DND-41 (cell line): ENCODE results near the gene NPBWR2.

Experiments used
- ATAC-seq: fragments of 200-7000 bp; cut with Tn5 transposase; 3 replicates; pipeline ENCODE4 v1.9.1; 2021; ENCODE audit warnings: low read depth; ENCODE audit not compliant: insufficient read depth
- DNase-seq: peaks from one replicate; pipeline ENCODE4 v3.0.0-alpha.2; 2020
- H2AFZ ChIP-seq: 2 replicates; pipeline ENCODE4 v1.6.0; 2012; ENCODE audit warnings: low read depth, low read length
- H3K27ac ChIP-seq: 2 replicates; pipeline ENCODE4 v1.5.1; 2012; ENCODE audit warnings: low read length, inconsistent platforms
- H3K27me3 ChIP-seq: fragments of 200-600 bp; sonication (generic); 2 replicates; pipeline ENCODE4 v1.6.0; 2012; ENCODE audit warnings: low read length, mild to moderate bottlenecking, inconsistent platforms; ENCODE audit not compliant: insufficient read depth, poor library complexity
- H3K36me3 ChIP-seq: 2 replicates; pipeline ENCODE4 v1.5.1; 2012; ENCODE audit warnings: low read length, inconsistent platforms; ENCODE audit not compliant: insufficient read depth
- H3K4me1 ChIP-seq: 2 replicates; pipeline ENCODE4 v1.5.1; 2012; ENCODE audit warnings: mild to moderate bottlenecking, low read length; ENCODE audit not compliant: insufficient read depth
- H3K4me2 ChIP-seq: 2 replicates; pipeline ENCODE4 v1.6.0; 2012; ENCODE audit warnings: mild to moderate bottlenecking, moderate library complexity, low read length, inconsistent platforms; ENCODE audit not compliant: insufficient read depth
- H3K4me3 ChIP-seq, 2 experiments: fragments of 200-600 bp in 1 of 2; shearing (Covaris generic) in 1 of 2; 2 replicates each; pipeline ENCODE4 v1.5.1; 2012 to 2016; ENCODE audit warnings: inconsistent platforms in 2 of 2, low read length in 2 of 2, mild to moderate bottlenecking in 2 of 2, low read depth in 1 of 2, moderate library complexity in 1 of 2
- H3K79me2 ChIP-seq: 2 replicates; pipeline ENCODE4 v1.6.0; 2012; ENCODE audit warnings: low read length, inconsistent platforms; ENCODE audit not compliant: insufficient read depth
- H3K9ac ChIP-seq: 2 replicates; pipeline ENCODE4 v1.6.0; 2012; ENCODE audit warnings: low read depth, mild to moderate bottlenecking, inconsistent platforms, low read length, moderate library complexity
- H3K9me3 ChIP-seq: 2 replicates; pipeline ENCODE4 v1.5.1; 2012; ENCODE audit warnings: low read length, moderate library complexity, mild to moderate bottlenecking, inconsistent platforms; ENCODE audit not compliant: insufficient read depth, severe bottlenecking
- H4K20me1 ChIP-seq: 2 replicates; pipeline ENCODE4 v1.6.0; 2012; ENCODE audit warnings: low read length; ENCODE audit not compliant: insufficient read depth
- CTCF ChIP-seq: IDR thresholded peaks from 2 replicates; pipeline ENCODE4 v1.5.1; 2012; ENCODE audit warnings: borderline replicate concordance, low read length, moderate library complexity, mild to moderate bottlenecking; ENCODE audit not compliant: poor library complexity, severe bottlenecking; ENCODE audit errors: extremely low read depth
- EZH2 ChIP-seq: IDR thresholded peaks from 3 replicates; pipeline ENCODE4 v1.6.1; 2012; ENCODE audit warnings: borderline replicate concordance, low read depth, mild to moderate bottlenecking, moderate library complexity, low read length, inconsistent platforms; ENCODE audit not compliant: severe bottlenecking

NPBWR2 gene

GRCh38 chr20:64077541-64077875, 29.9 kb downstream of the NPBWR2 start:
- peaks cover 23% of the 10 kb centered on the region for H3K4me1 ChIP-seq
- H2AFZ ChIP-seq: no peak overlapping the region
- no peak overlapping the region for H3K27ac ChIP-seq
- H3K36me3 ChIP-seq: peaks cover 31% of the 10 kb centered on the region
- H3K79me2 ChIP-seq: peaks cover 12% of the 10 kb centered on the region
- no peak overlapping the region for H3K4me3 ChIP-seq
- DNase-seq (no peak), ATAC-seq (0 out of 3 replicates have a peak, but pooled peaks have one; percentile 10)
- H3K9me3 ChIP-seq: no peaks in the 10 kb centered on the region
- H3K27me3 ChIP-seq: no peaks in the 10 kb centered on the region
- H4K20me1 ChIP-seq: peaks cover 28% of the 10 kb centered on the region
- TF ChIP-seq CTCF: no peak
- TF ChIP-seq EZH2: no peak
- H3K4me2 ChIP-seq: 0 out of 2 replicates have a peak overlapping the region, but pooled peaks have one; percentile 92
- H3K9ac ChIP-seq: peak overlapping the region; percentile 1; the same call in 1 of the 2 replicates

- ATAC-seq (no peak), DNase-seq (peak; percentile 52)
- no peak overlapping the region for H3K4me2 ChIP-seq
- peaks cover 35% of the 10 kb centered on the region for H3K36me3 ChIP-seq
- no peak overlapping the region for H3K27ac ChIP-seq
- H3K79me2 ChIP-seq: peaks cover 12% of the 10 kb centered on the region
- H3K9ac ChIP-seq: peak overlapping the region; percentile 1; the same call in 1 of the 2 replicates
- H3K4me1 ChIP-seq: peaks cover 23% of the 10 kb centered on the region
- TF ChIP-seq EZH2 (no peak), CTCF (no peak)
- H3K27me3 ChIP-seq: no peaks in the 10 kb centered on the region
- no peak overlapping the region for H3K4me3 ChIP-seq
- peaks cover 27% of the 10 kb centered on the region for H4K20me1 ChIP-seq
- H2AFZ ChIP-seq: no peak overlapping the region
- no peaks in the 10 kb centered on the region for H3K9me3 ChIP-seq
Observed at GRCh38 chr20:64077094-64077493, 30.3 kb downstream of the NPBWR2 start.

- H3K27me3 ChIP-seq: no peaks in the 10 kb centered on the region
- peaks cover 36% of the 10 kb centered on the region for H3K36me3 ChIP-seq
- TF ChIP-seq CTCF: no peak
- no peak for TF ChIP-seq EZH2
- H3K4me3 ChIP-seq: no peak overlapping the region
- no peak overlapping the region for H2AFZ ChIP-seq
- H3K27ac ChIP-seq: no peak overlapping the region
- no peak overlapping the region for H3K4me2 ChIP-seq
- H4K20me1 ChIP-seq: peaks cover 29% of the 10 kb centered on the region
- H3K9ac ChIP-seq: no peak overlapping the region
- no peak for ATAC-seq
- peaks cover 23% of the 10 kb centered on the region for H3K4me1 ChIP-seq
- DNase-seq: no peak
- H3K9me3 ChIP-seq: no peaks in the 10 kb centered on the region
- H3K79me2 ChIP-seq: peaks cover 12% of the 10 kb centered on the region
Observed at GRCh38 chr20:64076061-64076997, 31.0 kb downstream of the NPBWR2 start.
